Measurements from ENCODE around the gene TMEM207.
A peak's percentile ranks its signal among the peaks of the same experiment; 100 is the strongest.

The TMEM207 gene

DNA sequence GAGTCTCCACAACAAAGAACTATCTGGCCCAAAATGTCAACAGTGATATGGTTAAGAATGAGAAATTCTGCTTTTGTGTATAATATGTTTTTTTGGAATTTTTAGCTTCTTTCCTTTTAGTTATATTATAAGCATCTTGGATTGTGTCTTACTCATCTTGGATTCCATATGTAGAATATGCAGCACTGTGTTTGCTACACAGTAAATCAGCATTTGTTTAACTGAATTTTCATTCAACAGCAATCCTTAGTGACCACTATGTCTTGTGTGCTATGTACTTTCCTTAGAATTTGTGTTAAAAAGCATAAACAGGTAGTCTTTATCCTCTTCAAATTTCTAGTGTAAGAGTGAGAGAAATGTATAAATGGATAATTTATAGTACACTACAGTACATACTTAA lies 18.2 kb upstream of the TMEM207 start:
- Histone ChIP-seq H3K9me3 (ENCODE audit: insufficient read depth, low read depth, low read length) (no peaks in the 10 kb centered on the region), H3K36me3 (ENCODE audit: insufficient read depth, low read length) (no peaks in the 10 kb centered on the region), H3K4me3 (ENCODE audit: low read length, poor library complexity, severe bottlenecking) (no peak overlapping the region), H3K79me2 (ENCODE audit: insufficient read depth, low read length) (no peaks in the 10 kb centered on the region), H3K4me1 (ENCODE audit: insufficient read depth, low read length, poor library complexity, severe bottlenecking) (no peaks in the 10 kb centered on the region), H3K4me2 (ENCODE audit: low read depth, low read length, poor library complexity, severe bottlenecking) (no peak overlapping the region), H4K20me1 (ENCODE audit: insufficient read depth, low read length, poor library complexity, severe bottlenecking) (no peaks in the 10 kb centered on the region), H3F3A (ENCODE audit: low read depth) (no peaks in the 10 kb centered on the region), H3K27me3 (ENCODE audit: insufficient read depth, low read length, poor library complexity, severe bottlenecking) (peaks cover 46% of the 10 kb centered on the region), H3K9me2 (replicated peaks; ENCODE audit: low read depth, low read length) (no peaks in the 10 kb centered on the region), H3K9ac (ENCODE audit: low read depth, low read length, poor library complexity, severe bottlenecking) (no peak overlapping the region), H2AFZ (ENCODE audit: low read length) (no peak overlapping the region)
- TF ChIP-seq, protein P1, sequence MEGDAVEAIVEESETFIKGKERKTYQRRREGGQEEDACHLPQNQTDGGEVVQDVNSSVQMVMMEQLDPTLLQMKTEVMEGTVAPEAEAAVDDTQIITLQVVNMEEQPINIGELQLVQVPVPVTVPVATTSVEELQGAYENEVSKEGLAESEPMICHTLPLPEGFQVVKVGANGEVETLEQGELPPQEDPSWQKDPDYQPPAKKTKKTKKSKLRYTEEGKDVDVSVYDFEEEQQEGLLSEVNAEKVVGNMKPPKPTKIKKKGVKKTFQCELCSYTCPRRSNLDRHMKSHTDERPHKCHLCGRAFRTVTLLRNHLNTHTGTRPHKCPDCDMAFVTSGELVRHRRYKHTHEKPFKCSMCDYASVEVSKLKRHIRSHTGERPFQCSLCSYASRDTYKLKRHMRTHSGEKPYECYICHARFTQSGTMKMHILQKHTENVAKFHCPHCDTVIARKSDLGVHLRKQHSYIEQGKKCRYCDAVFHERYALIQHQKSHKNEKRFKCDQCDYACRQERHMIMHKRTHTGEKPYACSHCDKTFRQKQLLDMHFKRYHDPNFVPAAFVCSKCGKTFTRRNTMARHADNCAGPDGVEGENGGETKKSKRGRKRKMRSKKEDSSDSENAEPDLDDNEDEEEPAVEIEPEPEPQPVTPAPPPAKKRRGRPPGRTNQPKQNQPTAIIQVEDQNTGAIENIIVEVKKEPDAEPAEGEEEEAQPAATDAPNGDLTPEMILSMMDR (conservative IDR thresholded peaks at IDR 0.05; ENCODE audit: low read length) = no peak
- TF ChIP-seq EZH2phosphoT487 (IDR thresholded peaks at IDR 0.05; ENCODE audit: borderline replicate concordance) = no peak

GRCh38 chr3:190458040-190458439 lies 8.3 kb upstream of the TMEM207 start:
- TF ChIP-seq, protein P1 (conservative IDR thresholded peaks at IDR 0.05; ENCODE audit: low read length) = peak; percentile 22; the same call in 1 of the 2 replicates
- no peak for TF ChIP-seq EZH2phosphoT487 (IDR thresholded peaks at IDR 0.05; ENCODE audit: borderline replicate concordance)
- no peaks in the 10 kb centered on the region for H3K9me3 ChIP-seq (ENCODE audit: insufficient read depth, low read depth, low read length)
- H3K4me2 ChIP-seq (ENCODE audit: low read depth, low read length, poor library complexity, severe bottlenecking) = no peak overlapping the region
- H3K4me3 ChIP-seq (ENCODE audit: low read length, poor library complexity, severe bottlenecking) = no peak overlapping the region
- H2AFZ ChIP-seq (ENCODE audit: low read length) = no peak overlapping the region
- H3K9me2 ChIP-seq (replicated peaks; ENCODE audit: low read depth, low read length) = no peaks in the 10 kb centered on the region
- peaks cover 5% of the 10 kb centered on the region for H3K27me3 ChIP-seq (ENCODE audit: insufficient read depth, low read length, poor library complexity, severe bottlenecking)
- no peaks in the 10 kb centered on the region for H3K4me1 ChIP-seq (ENCODE audit: insufficient read depth, low read length, poor library complexity, severe bottlenecking)
- H3K9ac ChIP-seq (ENCODE audit: low read depth, low read length, poor library complexity, severe bottlenecking) = no peak overlapping the region
- no peaks in the 10 kb centered on the region for H3K79me2 ChIP-seq (ENCODE audit: insufficient read depth, low read length)
- no peaks in the 10 kb centered on the region for H4K20me1 ChIP-seq (ENCODE audit: insufficient read depth, low read length, poor library complexity, severe bottlenecking)
- no peaks in the 10 kb centered on the region for H3F3A ChIP-seq (ENCODE audit: low read depth)
- no peaks in the 10 kb centered on the region for H3K36me3 ChIP-seq (ENCODE audit: insufficient read depth, low read length)

DNA sequence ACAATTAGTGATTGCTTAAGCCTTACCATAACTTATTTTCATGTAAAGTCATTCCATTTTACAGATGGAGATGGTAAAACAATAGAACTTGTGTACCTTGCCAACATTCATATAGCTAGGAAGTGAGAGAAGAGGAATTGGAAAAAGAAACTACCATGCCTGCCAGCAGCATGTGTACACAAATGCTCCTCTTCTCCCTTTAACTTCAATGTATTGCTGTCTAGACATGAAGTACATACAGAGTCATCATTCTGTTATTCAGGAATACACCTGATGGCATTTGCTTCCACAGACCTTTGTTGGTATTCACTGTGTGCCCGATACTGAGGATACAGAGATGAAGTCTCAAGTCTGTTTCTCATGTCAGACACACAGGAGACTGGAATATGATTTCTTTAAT lies 7.1 kb upstream of the TMEM207 start:
- H3K36me3 ChIP-seq (ENCODE audit: insufficient read depth, low read length) = no peaks in the 10 kb centered on the region
- no peak overlapping the region for H3K9ac ChIP-seq (ENCODE audit: low read depth, low read length, poor library complexity, severe bottlenecking)
- H3K27me3 ChIP-seq (ENCODE audit: insufficient read depth, low read length, poor library complexity, severe bottlenecking) = no peaks in the 10 kb centered on the region
- H3K9me2 ChIP-seq (replicated peaks; ENCODE audit: low read depth, low read length) = no peaks in the 10 kb centered on the region
- H3K9me3 ChIP-seq (ENCODE audit: insufficient read depth, low read depth, low read length) = no peaks in the 10 kb centered on the region
- TF ChIP-seq, protein P1 (conservative IDR thresholded peaks at IDR 0.05; ENCODE audit: low read length) = no peak
- no peak for TF ChIP-seq EZH2phosphoT487 (IDR thresholded peaks at IDR 0.05; ENCODE audit: borderline replicate concordance)
- no peak overlapping the region for H3K4me2 ChIP-seq (ENCODE audit: low read depth, low read length, poor library complexity, severe bottlenecking)
- H3F3A ChIP-seq (ENCODE audit: low read depth) = no peaks in the 10 kb centered on the region
- no peak overlapping the region for H2AFZ ChIP-seq (ENCODE audit: low read length)
- no peaks in the 10 kb centered on the region for H3K79me2 ChIP-seq (ENCODE audit: insufficient read depth, low read length)
- no peaks in the 10 kb centered on the region for H3K4me1 ChIP-seq (ENCODE audit: insufficient read depth, low read length, poor library complexity, severe bottlenecking)
- no peak overlapping the region for H3K4me3 ChIP-seq (ENCODE audit: low read length, poor library complexity, severe bottlenecking)
- H4K20me1 ChIP-seq (ENCODE audit: insufficient read depth, low read length, poor library complexity, severe bottlenecking) = no peaks in the 10 kb centered on the region

Data from Loucy (cell line).